DMS 273 treated with DMSO at 0.1 percent for 48 hours (cell line): ENCODE data around the gene ALOX12B.
A peak's percentile ranks its signal among the peaks of the same experiment; 100 is the strongest.
"Not testable (repeated sequence)": the region's sequence is repeated elsewhere in the genome, so short reads cannot be mapped to it uniquely, and the experiment has no call there.

ENCODE experiments used
- DNase-seq: peaks from one replicate; lab custom pipeline; 2025; lab: John Stamatoyannopoulos, UW

The ALOX12B gene

GRCh38 chr17:8064561-8065019 is 22.9 kb downstream of the ALOX12B start:
- no peak for DNase-seq

GRCh38 chr17:8063761-8064534 is 23.6 kb downstream of the ALOX12B start:
- DNase-seq = no peak

GRCh38 chr17:8062807-8063483 is 24.6 kb downstream of the ALOX12B start:
- DNase-seq = no peak

DNA sequence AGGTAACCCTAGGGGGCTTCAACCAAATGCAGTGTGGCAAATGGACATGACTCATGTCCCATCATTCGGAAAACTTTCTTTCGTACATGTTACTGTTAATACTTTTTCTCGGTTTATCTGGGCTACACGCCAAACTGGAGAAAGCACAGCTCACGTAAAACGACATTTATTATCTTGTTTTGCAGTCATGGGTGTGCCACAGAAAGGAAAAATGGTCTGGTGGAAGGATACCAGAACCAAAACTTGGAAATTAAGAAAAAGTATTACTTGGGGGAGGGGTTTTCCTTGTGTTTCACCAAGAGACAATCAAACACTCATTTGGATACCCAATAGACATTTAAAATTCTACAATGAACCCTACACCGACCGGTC is 25.1 kb downstream of the ALOX12B start:
- DNase-seq = no peak

DNA sequence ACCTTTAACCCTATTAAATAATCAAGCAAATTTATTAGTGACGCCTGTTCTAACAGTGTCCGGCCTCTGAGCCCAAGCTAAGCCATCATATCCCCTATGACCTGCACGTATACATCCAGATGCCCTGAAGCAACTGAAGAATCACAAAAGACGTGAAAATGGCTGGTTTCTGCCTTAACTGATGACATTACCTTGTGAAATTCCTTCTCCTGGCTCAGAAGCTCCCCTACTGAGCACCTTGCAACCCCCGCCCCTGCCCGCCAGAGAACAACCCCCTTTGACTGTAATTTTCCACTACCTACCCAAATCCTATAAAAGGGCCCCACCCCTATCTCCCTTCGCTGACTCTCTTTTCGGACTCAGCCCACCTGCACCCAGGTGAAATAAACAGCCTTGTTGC is 25.7 kb downstream of the ALOX12B start:
- DNase-seq = not testable (repeated sequence)

GRCh38 chr17:8060274-8060673 is 27.2 kb downstream of the ALOX12B start:
- DNase-seq = peak; percentile 12

- DNase-seq = no peak
Measured at GRCh38 chr17:8059131-8059530, 28.4 kb downstream of the ALOX12B start.

DNA sequence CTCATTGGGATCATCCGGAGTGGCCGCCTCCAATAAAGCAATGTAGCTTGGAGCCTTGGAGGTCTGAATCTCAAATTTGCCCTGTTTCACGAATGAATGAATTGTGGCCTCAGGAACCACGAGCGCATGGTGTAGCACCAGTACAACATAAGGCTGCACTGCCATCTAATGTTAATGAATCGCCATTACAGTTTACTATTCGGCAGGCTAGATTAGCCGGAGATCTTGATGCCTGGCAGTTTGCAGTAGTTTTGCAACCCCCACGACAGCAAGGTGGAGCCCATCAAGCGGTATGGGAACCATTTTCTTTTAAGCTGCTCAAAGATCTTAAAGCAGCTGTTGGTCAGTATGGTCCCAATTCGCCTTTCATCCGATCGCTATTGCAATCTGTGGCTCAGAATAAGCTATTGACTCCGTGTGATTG is 29.8 kb downstream of the ALOX12B start:
- DNase-seq = peak; percentile 37

- no peak for DNase-seq
Measured at GRCh38 chr17:8056976-8057625, 30.4 kb downstream of the ALOX12B start.

- no peak for DNase-seq
Measured at GRCh38 chr17:8056232-8056975, 31.1 kb downstream of the ALOX12B start.

- no peak for DNase-seq
Measured at GRCh38 chr17:8055851-8056231, 31.7 kb downstream of the ALOX12B start.

DNA sequence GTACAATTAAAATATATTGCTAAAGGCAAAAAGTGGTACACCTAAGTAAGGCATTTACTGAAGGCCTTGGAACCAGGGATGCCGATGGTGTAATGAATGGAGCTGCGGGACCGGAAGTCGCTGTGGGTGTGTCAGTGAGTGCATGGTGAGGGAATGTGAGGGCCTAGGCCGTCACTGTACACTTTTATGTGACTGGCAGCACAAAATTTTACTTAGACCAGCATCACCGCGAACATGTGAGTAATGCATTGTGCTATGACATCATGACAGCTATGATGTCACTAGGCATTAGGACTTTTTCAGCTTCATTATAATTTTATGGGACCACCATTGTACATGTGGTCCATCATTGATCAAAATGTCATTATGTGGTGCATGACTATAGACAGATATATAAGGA is 33.9 kb downstream of the ALOX12B start:
- no peak for DNase-seq

- DNase-seq = no peak
Measured at GRCh38 chr17:8052256-8053252, 35.0 kb downstream of the ALOX12B start.

DNA sequence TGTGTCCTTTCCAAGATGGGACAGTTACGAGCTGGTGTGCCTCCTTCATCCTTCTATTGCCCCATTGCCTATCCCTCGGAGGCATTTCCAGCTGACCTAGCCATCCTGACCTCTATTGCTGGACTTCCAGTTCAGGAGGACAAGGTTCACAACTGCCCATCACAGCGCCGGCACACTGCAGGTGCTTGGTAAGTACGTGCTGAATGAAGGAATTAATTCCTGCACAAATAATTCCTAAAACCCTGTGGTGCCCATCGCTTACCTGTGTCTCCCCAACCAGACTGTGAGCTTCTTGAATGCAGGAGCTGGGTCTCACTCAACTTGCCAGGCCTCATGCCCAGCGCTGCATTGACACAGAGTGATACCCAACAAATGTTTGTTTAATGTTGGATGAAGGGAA is 35.7 kb downstream of the ALOX12B start:
- DNase-seq = no peak

- DNase-seq = no peak
Measured at GRCh38 chr17:8048736-8049135, 38.8 kb downstream of the ALOX12B start.

DNA sequence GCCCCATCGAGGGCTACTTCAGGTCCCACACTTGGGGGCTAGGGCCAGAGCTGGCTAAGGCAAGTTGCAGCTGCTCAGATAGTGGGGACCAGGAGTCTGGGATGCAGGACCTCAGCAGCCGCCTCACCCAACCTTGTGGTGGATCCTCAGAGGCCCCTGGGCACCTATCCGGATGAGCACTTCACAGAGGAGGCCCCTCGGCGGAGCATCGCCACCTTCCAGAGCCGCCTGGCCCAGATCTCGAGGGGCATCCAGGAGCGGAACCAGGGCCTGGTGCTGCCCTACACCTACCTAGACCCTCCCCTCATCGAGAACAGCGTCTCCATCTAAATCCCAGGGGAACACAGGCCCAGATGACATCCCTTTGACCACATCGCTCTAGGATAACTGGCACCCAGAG is 39.3 kb downstream of the ALOX12B start:
- no peak for DNase-seq

DNA sequence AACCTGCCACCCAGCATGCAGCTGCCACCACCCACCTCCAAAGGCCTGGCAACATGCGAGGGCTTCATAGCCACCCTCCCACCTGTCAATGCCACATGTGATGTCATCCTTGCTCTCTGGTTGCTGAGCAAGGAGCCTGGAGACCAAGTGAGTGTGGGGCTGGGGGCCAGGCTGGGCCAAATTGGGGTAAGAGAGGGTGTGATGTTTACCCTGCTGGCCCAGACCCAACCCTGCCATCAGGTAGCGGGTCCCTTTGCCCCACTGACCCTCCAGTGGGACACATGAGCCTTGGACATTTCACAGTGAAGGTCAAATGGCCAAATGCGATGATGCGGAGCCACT is 39.8 kb downstream of the ALOX12B start:
- DNase-seq = no peak

- no peak for DNase-seq
Measured at GRCh38 chr17:8046929-8047768, 40.4 kb downstream of the ALOX12B start.

DNA sequence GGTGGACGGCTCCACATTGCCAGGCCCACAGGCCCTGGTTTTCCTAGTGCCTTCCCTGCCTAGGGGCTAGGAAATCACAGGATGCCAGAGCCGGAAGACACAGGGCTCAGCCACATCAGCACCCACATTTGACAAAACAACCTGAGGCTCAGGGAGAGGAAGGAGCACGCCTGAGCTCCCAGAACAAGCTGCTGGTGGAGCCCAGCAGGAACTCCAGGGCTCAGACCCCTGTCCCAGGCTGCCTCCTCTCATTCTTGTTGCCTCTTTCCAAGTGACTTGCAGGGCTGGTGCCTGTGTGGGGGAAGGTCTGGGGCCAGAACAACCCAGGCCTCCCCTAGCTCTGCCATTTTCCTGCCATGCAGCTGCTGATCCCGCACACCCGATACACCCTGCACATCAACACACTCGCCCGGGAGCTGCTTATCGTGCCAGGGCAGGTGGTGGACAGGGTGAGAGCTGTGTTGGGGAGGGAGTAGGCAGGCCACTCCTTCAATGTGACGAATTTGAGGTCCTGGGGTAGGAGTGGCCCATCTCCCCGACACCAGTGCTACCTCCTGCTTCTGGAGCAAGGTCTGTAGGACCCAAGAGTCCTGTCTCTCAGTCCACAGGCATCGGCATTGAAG is 41.1 kb downstream of the ALOX12B start:
- no peak for DNase-seq
